Astrocyte (in vitro differentiated cells and primary cell): ENCODE data around the gene PPP1R3E.

Experiments used
- EZH2 ChIP-seq: IDR thresholded peaks from 2 replicates; pipeline ENCODE4 v1.6.1; 2012; ENCODE audit warnings: mild to moderate bottlenecking, low read length, inconsistent platforms; ENCODE audit not compliant: insufficient read depth
- TF ChIP-seq, protein P1 (sequence below): IDR thresholded peaks from 2 replicates; pipeline ENCODE4 v1.5.1; 2011; ENCODE audit warnings: low read depth, mild to moderate bottlenecking, inconsistent platforms, low read length, moderate library complexity; ENCODE audit not compliant: insufficient read depth

GRCh38 chr14:23344481-23344880 is 41.8 kb upstream of the PPP1R3E start:
- TF ChIP-seq, protein P1, sequence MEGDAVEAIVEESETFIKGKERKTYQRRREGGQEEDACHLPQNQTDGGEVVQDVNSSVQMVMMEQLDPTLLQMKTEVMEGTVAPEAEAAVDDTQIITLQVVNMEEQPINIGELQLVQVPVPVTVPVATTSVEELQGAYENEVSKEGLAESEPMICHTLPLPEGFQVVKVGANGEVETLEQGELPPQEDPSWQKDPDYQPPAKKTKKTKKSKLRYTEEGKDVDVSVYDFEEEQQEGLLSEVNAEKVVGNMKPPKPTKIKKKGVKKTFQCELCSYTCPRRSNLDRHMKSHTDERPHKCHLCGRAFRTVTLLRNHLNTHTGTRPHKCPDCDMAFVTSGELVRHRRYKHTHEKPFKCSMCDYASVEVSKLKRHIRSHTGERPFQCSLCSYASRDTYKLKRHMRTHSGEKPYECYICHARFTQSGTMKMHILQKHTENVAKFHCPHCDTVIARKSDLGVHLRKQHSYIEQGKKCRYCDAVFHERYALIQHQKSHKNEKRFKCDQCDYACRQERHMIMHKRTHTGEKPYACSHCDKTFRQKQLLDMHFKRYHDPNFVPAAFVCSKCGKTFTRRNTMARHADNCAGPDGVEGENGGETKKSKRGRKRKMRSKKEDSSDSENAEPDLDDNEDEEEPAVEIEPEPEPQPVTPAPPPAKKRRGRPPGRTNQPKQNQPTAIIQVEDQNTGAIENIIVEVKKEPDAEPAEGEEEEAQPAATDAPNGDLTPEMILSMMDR = no peak
- TF ChIP-seq EZH2 = no peak
